Measurements from ENCODE around the gene CD302.
A peak's percentile ranks its signal among the peaks of the same experiment; 100 is the strongest.

CD302 gene, protein sequence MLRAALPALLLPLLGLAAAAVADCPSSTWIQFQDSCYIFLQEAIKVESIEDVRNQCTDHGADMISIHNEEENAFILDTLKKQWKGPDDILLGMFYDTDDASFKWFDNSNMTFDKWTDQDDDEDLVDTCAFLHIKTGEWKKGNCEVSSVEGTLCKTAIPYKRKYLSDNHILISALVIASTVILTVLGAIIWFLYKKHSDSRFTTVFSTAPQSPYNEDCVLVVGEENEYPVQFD

DNA sequence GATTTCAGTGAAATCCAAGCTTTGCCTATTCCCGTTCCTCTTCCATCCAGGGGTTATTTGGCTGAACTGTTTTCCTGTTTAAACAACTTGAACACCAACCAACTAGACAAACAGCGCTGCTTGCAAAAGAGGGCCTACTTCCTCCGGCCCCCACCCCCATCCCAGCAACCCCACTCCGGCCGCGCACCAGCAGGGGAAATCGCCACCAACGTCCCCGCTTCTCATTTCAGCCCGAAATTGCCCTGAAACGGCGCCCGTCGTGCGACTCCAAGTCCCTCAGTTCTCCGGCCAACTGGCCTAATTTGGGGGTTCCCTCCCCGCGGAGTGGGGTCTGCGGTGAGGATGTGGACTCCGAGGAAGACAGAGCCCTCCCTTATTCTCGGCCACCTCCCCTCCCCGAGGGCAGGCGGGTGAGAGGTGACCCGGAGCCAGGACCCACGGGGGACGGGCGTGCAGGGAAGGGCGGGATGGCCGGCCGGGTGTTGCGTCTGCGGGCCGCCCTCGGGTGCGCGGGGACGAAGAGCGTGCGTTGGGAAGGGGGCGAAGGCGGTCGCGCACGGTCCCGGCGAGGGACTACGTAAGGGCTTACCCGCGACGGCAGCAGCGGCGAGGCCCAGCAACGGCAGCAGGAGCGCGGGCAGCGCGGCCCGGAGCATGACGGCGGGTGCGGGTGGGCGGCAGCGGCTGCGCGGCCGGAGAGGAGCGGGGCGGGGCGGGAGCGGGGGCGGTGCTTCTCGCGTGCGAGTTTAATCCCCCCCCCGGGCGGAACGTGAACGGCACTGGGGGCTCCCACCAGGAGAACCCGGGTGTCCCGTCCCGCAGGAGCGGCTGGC lies at the start of gene CD302:
TSS of gene CD302 (minus strand) at position 666 of the 833 bp plus-strand sequence. CDS start at position 656, 10 bp downstream.
- peak; percentile 48 for DNase-seq (ENCODE audit: low read depth)
- H3K4me3 ChIP-seq (ENCODE audit: low read depth, low read length): peak within 1 kb of the TSS; percentile 89
- TF ChIP-seq, protein P1, sequence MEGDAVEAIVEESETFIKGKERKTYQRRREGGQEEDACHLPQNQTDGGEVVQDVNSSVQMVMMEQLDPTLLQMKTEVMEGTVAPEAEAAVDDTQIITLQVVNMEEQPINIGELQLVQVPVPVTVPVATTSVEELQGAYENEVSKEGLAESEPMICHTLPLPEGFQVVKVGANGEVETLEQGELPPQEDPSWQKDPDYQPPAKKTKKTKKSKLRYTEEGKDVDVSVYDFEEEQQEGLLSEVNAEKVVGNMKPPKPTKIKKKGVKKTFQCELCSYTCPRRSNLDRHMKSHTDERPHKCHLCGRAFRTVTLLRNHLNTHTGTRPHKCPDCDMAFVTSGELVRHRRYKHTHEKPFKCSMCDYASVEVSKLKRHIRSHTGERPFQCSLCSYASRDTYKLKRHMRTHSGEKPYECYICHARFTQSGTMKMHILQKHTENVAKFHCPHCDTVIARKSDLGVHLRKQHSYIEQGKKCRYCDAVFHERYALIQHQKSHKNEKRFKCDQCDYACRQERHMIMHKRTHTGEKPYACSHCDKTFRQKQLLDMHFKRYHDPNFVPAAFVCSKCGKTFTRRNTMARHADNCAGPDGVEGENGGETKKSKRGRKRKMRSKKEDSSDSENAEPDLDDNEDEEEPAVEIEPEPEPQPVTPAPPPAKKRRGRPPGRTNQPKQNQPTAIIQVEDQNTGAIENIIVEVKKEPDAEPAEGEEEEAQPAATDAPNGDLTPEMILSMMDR (conservative IDR thresholded peaks at IDR 0.05; ENCODE audit: low read depth, low read length): no peak

DNA sequence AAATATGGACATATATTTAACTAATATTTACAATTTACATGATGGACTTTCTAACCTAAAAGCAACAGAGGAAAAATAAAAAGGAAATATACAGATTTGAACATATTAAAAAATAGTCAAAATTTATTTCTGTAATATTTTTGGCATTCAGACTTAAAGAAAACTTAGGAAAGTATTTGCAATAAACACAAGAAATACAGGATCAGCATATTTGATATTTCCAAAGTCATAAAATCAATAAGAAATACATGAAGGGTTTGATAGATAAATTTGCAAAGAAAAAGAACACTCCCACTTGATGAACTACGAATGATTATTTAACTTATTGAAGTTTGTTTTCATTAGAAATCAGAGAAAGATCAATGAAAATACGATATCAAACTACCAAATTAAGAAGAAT lies 48.6 kb upstream of the CD302 start:
- TF ChIP-seq, protein P1 (conservative IDR thresholded peaks at IDR 0.05; ENCODE audit: low read depth, low read length): no peak
- no peak for DNase-seq (ENCODE audit: low read depth)
- H3K4me3 ChIP-seq (ENCODE audit: low read depth, low read length): no peak overlapping the region

DNA sequence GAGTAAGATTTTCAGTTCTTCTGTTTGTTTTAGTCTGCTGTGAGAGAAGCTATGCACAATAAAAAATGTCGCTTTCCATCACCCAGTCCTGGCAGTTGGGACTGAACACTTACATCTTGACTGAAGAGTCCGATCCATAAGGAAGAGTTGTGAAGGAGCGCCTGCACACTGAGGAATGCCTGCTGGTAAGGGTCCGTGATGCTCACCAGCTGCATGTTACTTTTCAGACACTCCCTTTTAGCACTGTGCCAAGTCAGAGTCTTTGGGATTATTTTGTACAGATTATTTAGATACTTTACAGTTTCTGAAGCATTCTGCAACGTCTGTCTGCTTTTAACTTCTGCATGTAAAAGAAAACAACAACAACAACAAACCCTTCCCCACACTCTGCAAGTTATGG lies 42.6 kb upstream of the CD302 start:
- H3K4me3 ChIP-seq (ENCODE audit: low read depth, low read length): no peak overlapping the region
- no peak for DNase-seq (ENCODE audit: low read depth)
- TF ChIP-seq, protein P1 (conservative IDR thresholded peaks at IDR 0.05; ENCODE audit: low read depth, low read length): no peak

DNA sequence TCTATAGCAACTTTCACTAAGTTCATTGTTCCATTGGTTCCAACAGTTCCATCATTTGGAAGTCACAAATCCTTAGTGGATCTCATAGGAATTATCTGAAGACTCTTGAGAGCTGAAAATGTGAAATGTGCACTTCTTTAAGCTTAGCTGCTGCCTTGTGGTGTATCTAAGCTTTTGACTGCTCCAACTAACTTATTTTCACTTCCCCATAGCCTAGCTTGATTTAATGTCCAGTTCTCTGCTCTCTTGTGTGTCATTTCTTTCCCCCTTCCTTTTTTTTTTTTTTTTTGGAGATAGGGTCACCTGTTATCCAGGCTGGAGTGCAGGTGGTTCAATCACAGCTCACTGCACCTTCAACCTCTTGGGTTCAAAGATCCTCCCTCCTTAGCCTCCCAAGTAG lies 34.9 kb upstream of the CD302 start:
- no peak overlapping the region for H3K4me3 ChIP-seq (ENCODE audit: low read depth, low read length)
- TF ChIP-seq, protein P1 (conservative IDR thresholded peaks at IDR 0.05; ENCODE audit: low read depth, low read length): no peak
- no peak for DNase-seq (ENCODE audit: low read depth)

DNA sequence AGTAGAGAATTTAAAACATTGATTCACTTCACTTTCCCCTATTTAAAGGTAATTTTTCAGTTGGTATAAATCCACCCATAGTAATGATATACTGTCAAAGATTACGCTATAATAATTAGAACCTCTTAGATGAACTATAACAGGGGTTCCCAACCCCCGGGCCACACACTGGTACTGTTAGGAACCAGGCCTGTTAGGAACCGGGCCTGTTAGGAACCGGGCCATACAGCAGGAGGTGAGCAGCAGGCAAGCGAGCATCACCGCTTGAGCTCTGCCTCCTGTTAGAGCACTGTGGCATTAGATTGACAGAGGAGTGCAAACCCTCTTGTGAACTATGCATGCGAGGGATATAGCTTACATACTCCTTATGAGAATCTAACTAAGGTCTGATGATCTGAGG lies 34.0 kb upstream of the CD302 start:
- TF ChIP-seq, protein P1 (conservative IDR thresholded peaks at IDR 0.05; ENCODE audit: low read depth, low read length): no peak
- H3K4me3 ChIP-seq (ENCODE audit: low read depth, low read length): no peak overlapping the region
- DNase-seq (ENCODE audit: low read depth): no peak

DNA sequence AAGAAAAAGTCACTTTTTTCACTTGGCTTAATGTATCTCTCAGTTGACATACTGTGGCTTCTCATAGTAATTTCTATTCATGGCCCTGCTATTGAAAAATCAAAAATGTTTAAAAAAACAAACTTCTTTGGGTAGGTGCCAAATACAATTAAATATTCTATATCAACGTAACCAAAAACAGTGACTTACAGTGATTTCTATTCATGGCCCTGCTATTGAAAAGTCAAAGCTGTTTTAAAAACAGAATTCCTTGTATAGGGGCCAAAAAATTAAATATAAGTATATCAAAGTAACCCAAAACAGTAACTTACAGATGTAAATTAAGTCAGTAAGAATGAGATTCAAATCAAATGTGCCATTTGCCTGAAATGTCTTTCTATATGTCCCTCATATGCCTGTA lies 31.4 kb upstream of the CD302 start:
- TF ChIP-seq, protein P1 (conservative IDR thresholded peaks at IDR 0.05; ENCODE audit: low read depth, low read length): no peak
- H3K4me3 ChIP-seq (ENCODE audit: low read depth, low read length): no peak overlapping the region
- DNase-seq (ENCODE audit: low read depth): no peak
